ENCODE data around the gene IL18RAP.

- peak; percentile 17 to 66 (median 60) for TF ChIP-seq CTCF (IDR thresholded peaks at IDR 0.05)
- no peak for TF ChIP-seq POLR2A (IDR thresholded peaks at IDR 0.05)
Measured at GRCh38 chr2:102449370-102449974, 26.5 kb downstream of the IL18RAP start.
